ENCODE data around the gene CIDEC.
"Not testable (repeated sequence)": the region's sequence is repeated elsewhere in the genome, so short reads cannot be mapped to it uniquely, and the experiment has no call there.

The CIDEC gene

GRCh38 chr3:9912294-9912935 lies 32.4 kb upstream of the CIDEC start:
- Histone ChIP-seq H3K36me3 (ENCODE audit: insufficient read depth, low read depth, low read length) (no peaks in the 10 kb centered on the region), H3K9ac (ENCODE audit: low read depth, low read length) (no peak overlapping the region), H3K27ac (ENCODE audit: low read length) (no peak overlapping the region), H3K4me3 (ENCODE audit: low read length) (no peak overlapping the region), H3K9me3 (ENCODE audit: insufficient read depth, low read depth, low read length) (no peaks in the 10 kb centered on the region), H3K4me1 (ENCODE audit: insufficient read depth, low read length) (peaks cover 6% of the 10 kb centered on the region; the same call in 1 of the 2 replicates), H3K27me3 (ENCODE audit: insufficient read depth, low read length) (peaks cover 28% of the 10 kb centered on the region)

- Histone ChIP-seq H3K36me3 (ENCODE audit: insufficient read depth, low read depth, low read length) (no peaks in the 10 kb centered on the region), H3K27ac (ENCODE audit: low read length) (no peak overlapping the region), H3K9ac (ENCODE audit: low read depth, low read length) (no peak overlapping the region)
Measured at GRCh38 chr3:9911863-9912262, 31.8 kb upstream of the CIDEC start.

GRCh38 chr3:9909221-9910013 lies 29.4 kb upstream of the CIDEC start:
- no peak overlapping the region for H3K9ac ChIP-seq (ENCODE audit: low read depth, low read length)
- no peak overlapping the region for H3K4me3 ChIP-seq (ENCODE audit: low read length)

More at GRCh38 chr3:9911863-9912262, 31.8 kb upstream of the CIDEC start:
- Histone ChIP-seq H3K4me3 (ENCODE audit: low read length) (no peak overlapping the region), H3K4me1 (ENCODE audit: insufficient read depth, low read length) (peaks cover 2% of the 10 kb centered on the region; the same call in 1 of the 2 replicates), H3K27me3 (ENCODE audit: insufficient read depth, low read length) (peaks cover 28% of the 10 kb centered on the region), H3K9me3 (ENCODE audit: insufficient read depth, low read depth, low read length) (no peaks in the 10 kb centered on the region)

GRCh38 chr3:9908286-9908685 lies 28.2 kb upstream of the CIDEC start:
- H3K36me3 ChIP-seq (ENCODE audit: insufficient read depth, low read depth, low read length) = no peaks in the 10 kb centered on the region
- peaks cover 4% of the 10 kb centered on the region for H3K4me1 ChIP-seq (ENCODE audit: insufficient read depth, low read length)
- no peak overlapping the region for H3K4me3 ChIP-seq (ENCODE audit: low read length)
- no peak overlapping the region for H3K27ac ChIP-seq (ENCODE audit: low read length)
- no peaks in the 10 kb centered on the region for H3K9me3 ChIP-seq (ENCODE audit: insufficient read depth, low read depth, low read length)
- H3K9ac ChIP-seq (ENCODE audit: low read depth, low read length) = no peak overlapping the region
- H3K27me3 ChIP-seq (ENCODE audit: insufficient read depth, low read length) = no peaks in the 10 kb centered on the region

More at GRCh38 chr3:9909221-9910013, 29.4 kb upstream of the CIDEC start:
- peaks cover 8% of the 10 kb centered on the region; the same call in 1 of the 2 replicates for H3K27me3 ChIP-seq (ENCODE audit: insufficient read depth, low read length)
- no peaks in the 10 kb centered on the region for H3K4me1 ChIP-seq (ENCODE audit: insufficient read depth, low read length)
- no peak overlapping the region for H3K27ac ChIP-seq (ENCODE audit: low read length)
- no peaks in the 10 kb centered on the region for H3K9me3 ChIP-seq (ENCODE audit: insufficient read depth, low read depth, low read length)
- H3K36me3 ChIP-seq (ENCODE audit: insufficient read depth, low read depth, low read length) = no peaks in the 10 kb centered on the region

GRCh38 chr3:9906480-9906879 lies 26.4 kb upstream of the CIDEC start:
- no peak overlapping the region for H3K9ac ChIP-seq (ENCODE audit: low read depth, low read length)
- no peak overlapping the region for H3K27ac ChIP-seq (ENCODE audit: low read length)
- no peaks in the 10 kb centered on the region for H3K27me3 ChIP-seq (ENCODE audit: insufficient read depth, low read length)
- no peaks in the 10 kb centered on the region for H3K9me3 ChIP-seq (ENCODE audit: insufficient read depth, low read depth, low read length)
- peaks cover 12% of the 10 kb centered on the region for H3K4me1 ChIP-seq (ENCODE audit: insufficient read depth, low read length)
- H3K36me3 ChIP-seq (ENCODE audit: insufficient read depth, low read depth, low read length) = no peaks in the 10 kb centered on the region
- H3K4me3 ChIP-seq (ENCODE audit: low read length) = no peak overlapping the region

GRCh38 chr3:9903904-9904303 lies 23.9 kb upstream of the CIDEC start:
- Histone ChIP-seq H3K36me3 (ENCODE audit: insufficient read depth, low read depth, low read length) (no peaks in the 10 kb centered on the region), H3K9ac (ENCODE audit: low read depth, low read length) (no peak overlapping the region), H3K9me3 (ENCODE audit: insufficient read depth, low read depth, low read length) (no peaks in the 10 kb centered on the region), H3K27me3 (ENCODE audit: insufficient read depth, low read length) (no peaks in the 10 kb centered on the region), H3K27ac (ENCODE audit: low read length) (no peak overlapping the region), H3K4me1 (ENCODE audit: insufficient read depth, low read length) (peaks cover 12% of the 10 kb centered on the region), H3K4me3 (ENCODE audit: low read length) (no peak overlapping the region)

GRCh38 chr3:9903238-9903624 lies 23.2 kb upstream of the CIDEC start:
- Histone ChIP-seq H3K27me3 (ENCODE audit: insufficient read depth, low read length) (no peaks in the 10 kb centered on the region), H3K4me3 (ENCODE audit: low read length) (0 out of 2 replicates have a peak overlapping the region, but pooled peaks have one; percentile 6), H3K27ac (ENCODE audit: low read length) (no peak overlapping the region), H3K36me3 (ENCODE audit: insufficient read depth, low read depth, low read length) (no peaks in the 10 kb centered on the region), H3K9me3 (ENCODE audit: insufficient read depth, low read depth, low read length) (no peaks in the 10 kb centered on the region), H3K9ac (ENCODE audit: low read depth, low read length) (no peak overlapping the region), H3K4me1 (ENCODE audit: insufficient read depth, low read length) (peaks cover 12% of the 10 kb centered on the region)

DNA sequence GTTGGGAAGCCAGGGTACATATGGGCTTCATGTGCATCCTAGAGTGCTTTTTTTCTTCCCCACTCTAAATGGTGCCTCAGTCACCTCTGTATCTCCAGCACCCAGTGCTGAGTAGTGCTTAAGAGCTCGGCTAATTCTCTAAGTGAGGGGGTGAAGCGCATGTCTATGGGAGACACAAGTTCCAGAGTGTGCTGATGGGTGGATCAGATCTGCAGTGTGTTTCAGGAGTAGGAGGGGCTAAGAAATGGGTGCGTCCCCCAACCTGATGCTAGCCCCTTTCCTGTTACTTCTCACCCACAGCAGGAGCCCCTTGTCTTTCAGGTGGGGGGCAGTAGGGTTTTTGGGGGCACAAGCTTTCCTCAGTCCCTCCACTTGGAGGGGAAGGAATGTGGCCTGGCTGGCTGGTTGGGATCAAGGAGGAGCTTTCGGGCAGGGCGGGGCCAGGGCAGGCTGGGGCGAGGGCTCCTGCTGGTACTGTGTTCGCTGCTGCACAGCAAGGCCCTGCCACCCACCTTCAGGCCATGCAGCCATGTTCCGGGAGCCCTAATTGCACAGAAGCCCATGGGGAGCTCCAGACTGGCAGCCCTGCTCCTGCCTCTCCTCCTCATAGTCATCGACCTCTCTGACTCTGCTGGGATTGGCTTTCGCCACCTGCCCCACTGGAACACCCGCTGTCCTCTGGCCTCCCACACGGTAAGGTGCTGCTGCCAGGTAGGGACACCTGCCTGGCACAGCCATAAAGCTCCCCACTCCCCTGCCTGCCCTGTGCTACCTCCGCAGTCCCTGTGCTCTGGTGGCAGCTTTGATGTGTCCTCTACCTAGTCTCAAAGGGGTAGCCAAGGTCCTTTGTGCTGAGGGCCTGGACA lies 22.6 kb upstream of the CIDEC start, which contains the start of gene IL17RE:
Gene IL17RE (plus strand): TSS at position 477 of the 866 bp plus-strand sequence. CDS start 85 bp downstream, at position 562.
- no peaks in the 10 kb centered on the region for H3K9me3 ChIP-seq (ENCODE audit: insufficient read depth, low read depth, low read length)
- H3K4me1 ChIP-seq (ENCODE audit: insufficient read depth, low read length) = peaks cover 12% of the 10 kb centered on the region
- H3K27me3 ChIP-seq (ENCODE audit: insufficient read depth, low read length) = no peaks in the 10 kb centered on the region
- peak within 1 kb of the TSS; percentile 6; the same call in 1 of the 2 replicates for H3K4me3 ChIP-seq (ENCODE audit: low read length)
- no peaks in the 10 kb centered on the region for H3K36me3 ChIP-seq (ENCODE audit: insufficient read depth, low read depth, low read length)
- H3K27ac ChIP-seq (ENCODE audit: low read length) = no peak within 1 kb of the TSS
- no peak within 1 kb of the TSS for H3K9ac ChIP-seq (ENCODE audit: low read depth, low read length)

DNA sequence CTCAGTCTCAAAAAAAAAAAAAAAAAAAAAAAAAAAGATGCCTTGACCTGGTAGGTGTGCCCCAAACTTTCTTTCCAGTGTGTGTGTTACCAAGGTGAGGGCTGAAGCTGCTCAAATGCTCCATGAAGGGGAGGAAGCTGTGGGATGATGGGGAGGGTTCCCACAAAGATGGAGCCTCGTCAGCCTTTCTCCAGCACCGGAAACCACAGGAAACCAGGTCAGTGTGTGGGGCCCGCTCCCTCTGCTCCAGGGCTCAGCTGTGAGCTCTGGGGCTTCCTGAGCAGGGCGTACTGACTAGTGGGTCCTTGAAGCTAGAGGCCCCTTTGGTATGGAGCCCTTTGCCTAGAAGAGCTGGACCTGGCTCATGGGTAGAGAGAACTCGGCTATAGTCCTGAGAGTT lies 21.9 kb upstream of the CIDEC start:
- H3K36me3 ChIP-seq (ENCODE audit: insufficient read depth, low read depth, low read length) = no peaks in the 10 kb centered on the region
- no peaks in the 10 kb centered on the region for H3K9me3 ChIP-seq (ENCODE audit: insufficient read depth, low read depth, low read length)
- H3K27me3 ChIP-seq (ENCODE audit: insufficient read depth, low read length) = no peaks in the 10 kb centered on the region
- H3K27ac ChIP-seq (ENCODE audit: low read length) = no peak overlapping the region
- no peak overlapping the region for H3K4me3 ChIP-seq (ENCODE audit: low read length)
- peaks cover 12% of the 10 kb centered on the region for H3K4me1 ChIP-seq (ENCODE audit: insufficient read depth, low read length)
- H3K9ac ChIP-seq (ENCODE audit: low read depth, low read length) = no peak overlapping the region

DNA sequence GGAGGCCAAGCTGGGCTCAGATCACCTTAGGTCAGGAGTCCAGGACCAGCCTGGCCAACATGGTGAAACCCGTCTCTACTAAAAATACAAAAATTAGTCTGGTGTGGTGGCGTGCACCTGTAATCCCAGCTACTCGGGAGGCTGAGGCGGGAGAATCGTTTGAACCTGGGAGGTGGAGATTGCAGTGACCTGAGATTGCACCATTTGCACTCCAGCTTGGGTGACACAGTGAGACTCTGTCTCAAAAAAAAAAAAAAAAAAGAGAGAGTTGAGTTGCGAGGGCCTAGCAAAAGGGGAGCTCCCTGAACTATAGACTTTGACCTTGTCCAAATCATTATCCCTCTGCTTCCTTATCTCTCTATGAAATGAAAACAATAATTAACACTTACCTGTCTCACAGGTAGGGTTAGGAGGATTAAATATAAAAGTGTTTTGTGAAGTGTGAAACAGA lies 20.9 kb upstream of the CIDEC start:
- not testable (repeated sequence) for H3K27me3 ChIP-seq (ENCODE audit: insufficient read depth, low read length); H3K27ac ChIP-seq (ENCODE audit: low read length); H3K9me3 ChIP-seq (ENCODE audit: insufficient read depth, low read depth, low read length); H3K4me3 ChIP-seq (ENCODE audit: low read length); H3K9ac ChIP-seq (ENCODE audit: low read depth, low read length); H3K36me3 ChIP-seq (ENCODE audit: insufficient read depth, low read depth, low read length)
- peaks cover 12% of the 10 kb centered on the region for H3K4me1 ChIP-seq (ENCODE audit: insufficient read depth, low read length)

DNA sequence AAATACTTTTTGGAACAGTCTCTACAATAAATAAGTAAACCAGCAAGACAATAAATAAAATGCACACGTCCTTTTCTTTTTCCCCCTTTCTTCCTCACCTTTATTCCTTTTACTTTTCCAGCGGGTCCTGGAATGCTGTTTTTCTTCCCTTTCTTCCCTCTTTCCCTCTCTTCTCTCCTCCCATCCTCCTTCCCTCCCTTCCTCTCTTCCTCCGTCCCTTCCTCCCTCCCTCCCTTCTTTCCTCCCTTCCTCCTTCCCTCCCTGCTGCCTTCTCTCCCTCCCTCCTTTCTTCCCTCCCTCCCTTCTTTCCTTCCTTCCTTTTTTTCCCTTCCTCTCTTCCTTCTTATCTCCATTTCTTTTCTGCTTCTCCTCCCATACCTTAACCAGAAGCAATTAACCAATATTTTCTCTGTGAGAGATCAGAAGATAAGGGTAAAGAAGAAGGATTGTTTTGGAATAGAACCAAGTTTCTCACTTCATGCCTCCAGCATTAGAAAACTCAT lies 19.3 kb upstream of the CIDEC start:
- no peak overlapping the region for H3K27ac ChIP-seq (ENCODE audit: low read length)
- no peak overlapping the region for H3K9ac ChIP-seq (ENCODE audit: low read depth, low read length)
- H3K9me3 ChIP-seq (ENCODE audit: insufficient read depth, low read depth, low read length) = no peaks in the 10 kb centered on the region
- no peaks in the 10 kb centered on the region for H3K27me3 ChIP-seq (ENCODE audit: insufficient read depth, low read length)
- peaks cover 12% of the 10 kb centered on the region for H3K4me1 ChIP-seq (ENCODE audit: insufficient read depth, low read length)
- no peak overlapping the region for H3K4me3 ChIP-seq (ENCODE audit: low read length)
- H3K36me3 ChIP-seq (ENCODE audit: insufficient read depth, low read depth, low read length) = no peaks in the 10 kb centered on the region
